Measurements from ENCODE around the gene SYT7.

- no peak for TF ChIP-seq CTCF (IDR thresholded peaks at IDR 0.05)
- TF ChIP-seq EP300 (IDR thresholded peaks at IDR 0.05) = no peak
Measured at GRCh38 chr11:61494381-61494961, 86.4 kb downstream of the SYT7 start.
